ENCODE measurements around the gene MPP1.

The MPP1 gene

GRCh38 chrX:154738011-154738738, 67.1 kb downstream of the MPP1 start:
- TF ChIP-seq, protein P1, sequence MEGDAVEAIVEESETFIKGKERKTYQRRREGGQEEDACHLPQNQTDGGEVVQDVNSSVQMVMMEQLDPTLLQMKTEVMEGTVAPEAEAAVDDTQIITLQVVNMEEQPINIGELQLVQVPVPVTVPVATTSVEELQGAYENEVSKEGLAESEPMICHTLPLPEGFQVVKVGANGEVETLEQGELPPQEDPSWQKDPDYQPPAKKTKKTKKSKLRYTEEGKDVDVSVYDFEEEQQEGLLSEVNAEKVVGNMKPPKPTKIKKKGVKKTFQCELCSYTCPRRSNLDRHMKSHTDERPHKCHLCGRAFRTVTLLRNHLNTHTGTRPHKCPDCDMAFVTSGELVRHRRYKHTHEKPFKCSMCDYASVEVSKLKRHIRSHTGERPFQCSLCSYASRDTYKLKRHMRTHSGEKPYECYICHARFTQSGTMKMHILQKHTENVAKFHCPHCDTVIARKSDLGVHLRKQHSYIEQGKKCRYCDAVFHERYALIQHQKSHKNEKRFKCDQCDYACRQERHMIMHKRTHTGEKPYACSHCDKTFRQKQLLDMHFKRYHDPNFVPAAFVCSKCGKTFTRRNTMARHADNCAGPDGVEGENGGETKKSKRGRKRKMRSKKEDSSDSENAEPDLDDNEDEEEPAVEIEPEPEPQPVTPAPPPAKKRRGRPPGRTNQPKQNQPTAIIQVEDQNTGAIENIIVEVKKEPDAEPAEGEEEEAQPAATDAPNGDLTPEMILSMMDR (IDR thresholded peaks at IDR 0.05; ENCODE audit: insufficient read depth, low read depth, low read length, missing control alignments): no peak
- peak; percentile 65 for DNase-seq (ENCODE audit: low read depth)
- H3K4me3 ChIP-seq (ENCODE audit: low read length): no peak overlapping the region

DNA sequence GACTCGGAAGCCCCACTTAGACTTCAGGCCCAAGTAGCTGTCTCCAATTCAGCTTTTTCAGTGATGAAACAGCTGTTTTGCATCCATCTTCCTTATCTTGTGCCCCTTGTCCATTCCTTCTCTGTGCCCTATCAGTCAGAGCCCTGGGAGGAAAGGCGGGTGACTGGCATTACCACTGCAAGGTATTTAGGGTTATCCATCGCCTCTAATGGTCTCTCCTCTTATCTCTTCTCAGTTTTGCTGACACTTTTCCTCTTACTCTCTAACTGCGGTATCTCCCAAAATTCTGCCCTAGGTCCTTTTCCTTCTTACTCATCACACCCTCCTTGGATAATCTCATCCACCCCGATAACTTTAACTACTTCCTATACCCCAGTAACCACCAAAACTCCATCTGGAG, 68.1 kb downstream of the MPP1 start:
- no peak overlapping the region for H3K4me3 ChIP-seq (ENCODE audit: low read length)

DNA sequence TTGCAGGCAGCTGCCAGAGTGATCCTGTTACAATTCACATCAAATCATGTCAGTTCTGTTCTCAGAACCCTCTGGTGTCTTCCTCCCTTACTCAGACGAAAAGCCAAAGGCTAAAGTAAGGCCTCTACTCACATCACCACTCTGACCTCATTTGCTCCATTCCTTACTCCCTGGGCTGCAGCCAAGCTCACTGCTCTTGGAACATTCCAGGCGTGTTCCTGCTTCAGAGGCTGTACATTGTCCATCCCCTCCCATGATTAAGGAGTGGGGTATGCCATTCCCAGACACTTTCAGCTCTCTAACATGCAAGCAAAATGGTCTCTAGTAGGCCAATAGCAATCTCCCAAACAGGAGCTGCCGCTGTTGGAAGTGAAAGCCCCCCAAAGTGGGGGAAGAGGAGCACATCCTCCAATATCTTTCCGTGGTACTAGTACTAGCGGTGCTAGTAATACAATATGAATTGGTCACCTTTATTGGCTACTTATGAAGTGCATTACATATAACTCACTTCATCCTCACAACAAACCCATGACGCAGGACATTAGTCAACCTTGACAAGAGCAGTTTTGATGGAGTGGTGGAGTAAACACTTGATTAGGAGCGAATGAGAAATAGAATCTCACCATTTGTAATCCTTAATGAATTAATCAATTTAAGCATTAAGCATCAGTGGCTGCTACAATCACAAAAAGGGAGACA, 69.4 kb downstream of the MPP1 start:
- peak; percentile 69 for DNase-seq (ENCODE audit: low read depth)
- TF ChIP-seq, protein P1 (IDR thresholded peaks at IDR 0.05; ENCODE audit: insufficient read depth, low read depth, low read length, missing control alignments): no peak

More for the DNA sequence above, 68.1 kb downstream of the MPP1 start:
- TF ChIP-seq, protein P1 (IDR thresholded peaks at IDR 0.05; ENCODE audit: insufficient read depth, low read depth, low read length, missing control alignments): no peak
- no peak for DNase-seq (ENCODE audit: low read depth)

GRCh38 chrX:154734061-154734781, 71.1 kb downstream of the MPP1 start:
- no peak overlapping the region for H3K4me3 ChIP-seq (ENCODE audit: low read length)
- DNase-seq (ENCODE audit: low read depth): peak; percentile 68
- TF ChIP-seq, protein P1 (IDR thresholded peaks at IDR 0.05; ENCODE audit: insufficient read depth, low read depth, low read length, missing control alignments): no peak

More for the DNA sequence above, 69.4 kb downstream of the MPP1 start:
- no peak overlapping the region for H3K4me3 ChIP-seq (ENCODE audit: low read length)

- DNase-seq (ENCODE audit: low read depth): peak; percentile 27
- no peak overlapping the region for H3K4me3 ChIP-seq (ENCODE audit: low read length)
- TF ChIP-seq, protein P1 (IDR thresholded peaks at IDR 0.05; ENCODE audit: insufficient read depth, low read depth, low read length, missing control alignments): no peak
These were observed 72.2 kb downstream of the MPP1 start for GRCh38 chrX:154733066-154733425.

DNA sequence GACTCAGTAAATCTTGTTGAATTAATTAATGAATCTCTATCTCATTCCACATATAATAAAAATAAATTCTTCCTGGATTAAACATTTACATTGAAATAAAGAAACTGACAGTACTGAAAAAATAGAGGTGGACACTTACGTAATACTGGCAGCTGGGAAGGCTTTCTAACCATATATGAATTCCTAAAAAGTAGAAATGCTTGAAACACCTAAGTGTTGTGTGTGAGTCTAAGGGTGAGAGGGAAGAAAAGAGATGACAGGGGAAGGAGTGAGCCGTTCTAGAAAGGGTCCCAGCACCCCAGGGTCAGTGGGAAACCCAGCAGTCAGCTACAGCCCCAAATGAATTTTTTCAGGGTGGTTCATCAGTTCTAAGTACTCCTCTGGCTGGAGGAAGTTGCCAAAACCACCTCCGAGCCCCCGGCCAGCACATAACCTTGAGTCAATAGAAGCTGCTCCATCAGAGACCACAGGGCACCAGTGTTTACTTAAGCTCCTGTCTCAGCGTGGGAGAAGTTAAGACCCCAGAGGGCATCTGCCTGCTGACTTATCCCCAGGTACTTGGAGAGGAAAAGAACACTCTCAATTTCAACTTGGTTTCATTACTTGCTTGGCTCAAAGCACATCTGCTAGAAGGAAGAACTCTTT, 72.7 kb downstream of the MPP1 start:
- peak; percentile 46 for DNase-seq (ENCODE audit: low read depth)
- H3K4me3 ChIP-seq (ENCODE audit: low read length): no peak overlapping the region
- TF ChIP-seq, protein P1 (IDR thresholded peaks at IDR 0.05; ENCODE audit: insufficient read depth, low read depth, low read length, missing control alignments): no peak

All from epithelial cell of esophagus (primary cell).